Endothelial cell of umbilical vein (primary cell): ENCODE measurements around the gene ERVW-1. TPM values are rescaled to one million over a fixed set of nuclear protein-coding genes. Genes with fewer than 3 reads are reported as not detected.

Experiments used
- BruUV-seq: library from RNA; stranded (reverse); fragments of 400-500 nt; replicated peaks from 2 replicates; lab custom pipeline; 2021; lab: Mats Ljungman, UMichigan
- CTCF ChIA-PET: fragments of 300-600, 350-600 bp; sonication (Branson Sonifier 250); formaldehyde crosslinking; loops from one replicate; lab custom pipeline; 2021; ENCODE audit warnings: antibody characterized with exemption, inconsistent platforms; lab: Charles Lee
- POLR2A ChIA-PET: fragments of 300-600, 350-600 bp; sonication (Branson Sonifier 250); formaldehyde crosslinking; loops from one replicate; lab custom pipeline; 2021; ENCODE audit warnings: antibody characterized with exemption, inconsistent platforms; lab: Charles Lee
- DNase-seq: peaks from one replicate; pipeline ENCODE4 v3.0.0-alpha.2; 2011; ENCODE audit warnings: low read depth, low spot score
- FAIRE-seq: peaks from 2 replicates; lab custom pipeline; 2011; peaks lifted over from hg19 to GRCh38; lab: Jason Lieb, UNC
- H2AFZ ChIP-seq: 2 replicates; pipeline ENCODE4 v1.6.0; 2012; ENCODE audit warnings: low read depth, low read length, control low read depth, inconsistent platforms
- H3K27ac ChIP-seq: 2 replicates; pipeline ENCODE4 v1.5.1; 2011; ENCODE audit warnings: low read depth, mild to moderate bottlenecking, control low read depth, low read length, moderate library complexity; ENCODE audit not compliant: insufficient read depth
- H3K27me3 ChIP-seq, 2 experiments: 2 replicates each; pipeline versions ENCODE4 v1.6.0 to v1.6.1; 2011; ENCODE audit warnings: low read length in 2 of 2, mixed read lengths in 1 of 2; ENCODE audit not compliant: control insufficient read depth in 2 of 2, insufficient read depth in 2 of 2
- H3K36me3 ChIP-seq, 2 experiments: 2 replicates in 1 of 2; 3 replicates in 1 of 2; pipeline ENCODE4 v1.5.1; 2011; ENCODE audit warnings: low read length in 2 of 2, mild to moderate bottlenecking in 1 of 2, moderate library complexity in 1 of 2; ENCODE audit not compliant: control insufficient read depth in 2 of 2, insufficient read depth in 2 of 2; ENCODE audit errors: extremely low read depth in 1 of 2
- H3K4me1 ChIP-seq: 3 replicates; pipeline ENCODE4 v1.5.1; 2011; ENCODE audit warnings: mild to moderate bottlenecking, low read length; ENCODE audit not compliant: control insufficient read depth, insufficient read depth; ENCODE audit errors: extremely low read depth
- H3K4me2 ChIP-seq: 2 replicates; pipeline ENCODE4 v1.6.1; 2011; ENCODE audit warnings: low read length, control low read depth, mixed read lengths; ENCODE audit not compliant: insufficient read depth
- H3K4me3 ChIP-seq, 3 experiments: fragments of 200-600 bp in 1 of 3; sonication (generic), shearing (Covaris generic) in 1 of 3; replicated peaks in 1 of 3; 2 replicates each; pipeline ENCODE4 v1.5.1; 2011 to 2016; ENCODE audit warnings: control low read depth in 3 of 3, low read length in 3 of 3, mild to moderate bottlenecking in 2 of 3, inconsistent platforms in 1 of 3, low read depth in 1 of 3, moderate library complexity in 1 of 3; ENCODE audit not compliant: insufficient read depth in 1 of 3
- H3K79me2 ChIP-seq: 2 replicates; pipeline ENCODE4 v1.6.0; 2012; ENCODE audit warnings: low read length, inconsistent platforms; ENCODE audit not compliant: control insufficient read depth, insufficient read depth
- H3K9ac ChIP-seq: replicated peaks from 2 replicates; pipeline ENCODE3; 2011; ENCODE audit warnings: low read length, control low read depth; ENCODE audit not compliant: insufficient read depth; ENCODE audit errors: extremely low read depth
- H3K9me1 ChIP-seq: replicated peaks from 3 replicates; pipeline ENCODE4 v1.6.0; 2011; ENCODE audit warnings: mild to moderate bottlenecking, low read length; ENCODE audit not compliant: control insufficient read depth, insufficient read depth; ENCODE audit errors: extremely low read depth
- H3K9me3 ChIP-seq: replicated peaks from 2 replicates; pipeline ENCODE4 v1.5.1; 2012; ENCODE audit warnings: low read length, inconsistent platforms; ENCODE audit not compliant: control insufficient read depth, insufficient read depth
- H4K20me1 ChIP-seq: replicated peaks from 2 replicates; pipeline ENCODE3; 2011; ENCODE audit warnings: mild to moderate bottlenecking, low read length; ENCODE audit not compliant: control insufficient read depth, insufficient read depth; ENCODE audit errors: extremely low read depth
- CTCF ChIP-seq, 2 donors: IDR thresholded peaks; 1 replicate in 1 of 2; 2 replicates in 1 of 2; pipeline ENCODE4 v1.5.1; 2011; ENCODE audit warnings: low read length in 2 of 2, mild to moderate bottlenecking in 2 of 2, moderate library complexity in 2 of 2, control low read depth in 1 of 2, inconsistent platforms in 1 of 2, low read depth in 1 of 2; ENCODE audit not compliant: insufficient read depth in 1 of 2; ENCODE audit errors: extremely low read depth in 1 of 2
- EZH2 ChIP-seq: IDR thresholded peaks from 2 replicates; pipeline ENCODE4 v1.6.1; 2012; ENCODE audit warnings: borderline replicate concordance, low read depth, mild to moderate bottlenecking, moderate library complexity, low read length, inconsistent platforms; ENCODE audit not compliant: severe bottlenecking
- FOS ChIP-seq: IDR thresholded peaks from 2 replicates; pipeline ENCODE4 v1.6.1; 2011; ENCODE audit warnings: mild to moderate bottlenecking, low read length, moderate library complexity, borderline replicate concordance; ENCODE audit not compliant: insufficient read depth
- GATA2 ChIP-seq: IDR thresholded peaks from 2 replicates; pipeline ENCODE4 v1.7.0; 2011; ENCODE audit warnings: low read depth, mild to moderate bottlenecking, moderate library complexity, mixed read lengths, low read length; ENCODE audit not compliant: insufficient read length, insufficient read depth
- JUN ChIP-seq: IDR thresholded peaks from 2 replicates; pipeline ENCODE4 v1.6.1; 2011; ENCODE audit warnings: borderline replicate concordance, low read depth; ENCODE audit not compliant: insufficient read length, insufficient read depth
- MAX ChIP-seq: IDR thresholded peaks from 2 replicates; pipeline ENCODE4 v1.6.1; 2011; ENCODE audit not compliant: insufficient read depth, insufficient read length
- MYC ChIP-seq: IDR thresholded peaks from one replicate; pipeline ENCODE4 v1.6.1; 2011; ENCODE audit warnings: mild to moderate bottlenecking, low read depth, low read length
- POLR2A ChIP-seq: IDR thresholded peaks from 2 replicates; pipeline ENCODE4 v1.6.1; 2012; ENCODE audit warnings: low read depth, mild to moderate bottlenecking, control low read depth, low read length
- POLR2AphosphoS5 ChIP-seq: IDR thresholded peaks from 2 replicates; pipeline ENCODE4 v1.6.1; 2012; ENCODE audit warnings: low read depth, mild to moderate bottlenecking, control low read depth, low read length, moderate library complexity; ENCODE audit not compliant: insufficient read depth
- dilution Hi-C: fragments of 300-500 bp; cut with MboI; formaldehyde crosslinking; loops from one replicate; pipeline ENCODE4 v1.15.0; 2019; ENCODE audit warnings: low sequenced_read_pairs; ENCODE audit not compliant: extremely low pct_ligation_motif_present
- intact Hi-C: fragments of 100-400 bp; cut with micrococcal nuclease; formaldehyde crosslinking; loops from one replicate; pipeline ENCODE4 v1.10.0; 2022
- polyA plus RNA-seq, 4 experiments: library from polyadenylated mRNA; depleted of rRNA in 3 of 4; stranded (reverse) in 3 of 4; unstranded in 1 of 4; fragments of >200 nt; gene quantifications; 2 replicates each; pipeline versions ENCODE4 v1.2.1 to v1.2.3, GENCODE V29; 2011 to 2012; ENCODE audit warnings: missing spikeins in 1 of 4
- total RNA-seq: library from RNA; stranded (reverse); gene quantifications from 2 replicates; pipeline ENCODE4 v1.2.3, GENCODE V29; 2021

Gene ERVW-1
- total and polyA plus RNA-seq, 2 donors (not counting 3 experiments of a cell fraction or from before 2014, with no cell fraction given), result not detected

DNA sequence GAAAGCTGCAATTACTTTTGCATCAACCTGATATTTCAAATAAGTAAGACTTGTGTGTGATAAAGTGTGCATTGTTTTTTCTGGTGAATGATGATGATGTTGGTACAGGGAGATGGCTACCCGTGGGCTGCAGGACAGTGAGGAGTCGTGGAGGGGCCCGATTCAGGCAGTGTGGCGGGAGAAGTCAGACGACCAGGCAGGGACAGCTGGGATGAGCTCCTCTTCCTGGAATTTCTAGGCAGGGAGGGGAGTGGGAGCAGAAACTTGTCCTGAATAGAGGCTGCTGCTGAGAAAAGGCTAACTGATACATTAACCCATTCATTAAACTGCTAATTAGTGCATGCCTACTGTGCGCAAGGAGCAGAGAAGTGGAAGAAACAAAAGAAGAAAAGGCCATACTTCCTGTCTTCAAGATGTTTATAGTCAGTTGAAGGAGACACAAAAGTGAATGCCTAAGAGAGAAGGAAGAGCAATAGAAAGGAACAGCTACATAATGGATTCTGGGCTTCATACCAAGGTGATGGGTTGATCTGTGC, 39.7 kb downstream of the ERVW-1 start:
- CTCF ChIA-PET, result interaction anchor here (0.8 to 2.4 kb wide), 5 partner anchors 8 to 23 kb away, joined by 3 to 36 read pairs (median 4); partner anchors contain the start of gene GATAD1
- Histone ChIP-seq H3K9ac (no peak overlapping the region), H2AFZ (no peak overlapping the region), H3K9me3 (no peaks in the 10 kb centered on the region), H3K36me3 (no peaks in the 10 kb centered on the region), H3K27ac (no peak overlapping the region), H3K79me2 (no peaks in the 10 kb centered on the region), H3K4me1 (no peaks in the 10 kb centered on the region), H3K4me2 (no peak overlapping the region), H3K27me3 (peaks cover 8 to 15% of the 10 kb centered on the region in 2 experiments), H3K9me1 (no peaks in the 10 kb centered on the region), H4K20me1 (no peaks in the 10 kb centered on the region), H3K4me3 (no peak overlapping the region)
- FAIRE-seq (no peak), DNase-seq (no peak)
- POLR2A ChIA-PET, result no interaction called here
- intact Hi-C loops (no loop called here), dilution Hi-C loops (no loop called here)
- TF ChIP-seq JUN, result no peak
- no peak for TF ChIP-seq POLR2AphosphoS5
- no peak for TF ChIP-seq GATA2
- TF ChIP-seq FOS, result no peak
- no peak for TF ChIP-seq EZH2
- no peak for TF ChIP-seq MYC
- no peak for TF ChIP-seq CTCF (IDR thresholded peaks at IDR 0.05; ENCODE audit: extremely low read depth in 1 of 2, insufficient read depth in 1 of 2, low read depth in 1 of 2, low read length in 2 of 2)
- no peak for TF ChIP-seq MAX
- TF ChIP-seq POLR2A, result no peak
- no TSS peak for BruUV-seq
